GM21737 (cell line): ENCODE data around the gene DENND10.
"Not testable (repeated sequence)": the region's sequence is repeated elsewhere in the genome, so short reads cannot be mapped to it uniquely, and the experiment has no call there.

Experiments
- ATAC-seq: cut with Tn5 transposase; IDR thresholded peaks from one replicate; pipeline ENCODE4 v1.9.1; 2021; ENCODE audit warnings: mild to moderate bottlenecking, moderate library complexity; ENCODE audit not compliant: unreplicated experiment

DENND10 gene

GRCh38 chr10:119096641-119097415, 7.1 kb upstream of the DENND10 start:
- not testable (repeated sequence) for ATAC-seq

GRCh38 chr10:119098576-119098975, 5.3 kb upstream of the DENND10 start:
- ATAC-seq = no peak

DNA sequence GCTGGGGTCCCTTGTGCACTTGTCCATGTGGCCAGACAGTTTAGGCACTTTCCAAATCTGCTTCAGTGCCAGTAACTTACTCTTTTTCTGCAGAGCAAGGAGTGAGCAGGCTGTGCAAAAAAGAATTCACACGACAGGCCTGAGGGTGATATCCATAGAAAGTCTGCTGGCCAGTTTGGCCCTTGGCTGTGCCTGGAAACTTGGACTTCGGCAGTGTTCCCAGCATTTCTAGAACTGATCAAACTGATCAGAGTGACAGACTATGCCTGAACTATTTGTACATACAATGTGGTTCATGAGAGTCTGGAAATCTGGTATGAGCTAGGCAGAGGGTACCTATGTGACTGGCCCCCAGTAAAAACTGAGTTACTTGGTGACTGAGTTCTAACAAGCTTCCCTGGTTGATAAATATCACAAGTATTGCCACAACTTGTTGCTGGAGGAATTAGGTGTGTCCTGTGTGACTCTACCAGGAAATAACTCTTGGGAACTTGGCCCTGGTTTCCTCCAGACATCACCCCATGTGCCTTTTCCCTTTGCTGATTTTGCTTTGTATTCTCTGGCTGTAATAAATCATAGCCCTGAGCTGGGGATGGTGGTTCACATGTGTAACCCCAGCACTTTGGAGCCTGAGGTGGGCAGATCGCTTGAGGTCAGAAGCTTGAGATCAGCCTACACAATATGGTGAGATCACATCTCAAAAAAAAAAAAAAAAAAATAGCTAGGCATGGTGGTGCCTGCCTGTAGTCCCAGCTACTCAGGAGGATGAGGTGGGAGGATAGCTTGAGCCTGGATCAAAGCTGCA, 3.3 kb upstream of the DENND10 start:
- no peak for ATAC-seq

DNA sequence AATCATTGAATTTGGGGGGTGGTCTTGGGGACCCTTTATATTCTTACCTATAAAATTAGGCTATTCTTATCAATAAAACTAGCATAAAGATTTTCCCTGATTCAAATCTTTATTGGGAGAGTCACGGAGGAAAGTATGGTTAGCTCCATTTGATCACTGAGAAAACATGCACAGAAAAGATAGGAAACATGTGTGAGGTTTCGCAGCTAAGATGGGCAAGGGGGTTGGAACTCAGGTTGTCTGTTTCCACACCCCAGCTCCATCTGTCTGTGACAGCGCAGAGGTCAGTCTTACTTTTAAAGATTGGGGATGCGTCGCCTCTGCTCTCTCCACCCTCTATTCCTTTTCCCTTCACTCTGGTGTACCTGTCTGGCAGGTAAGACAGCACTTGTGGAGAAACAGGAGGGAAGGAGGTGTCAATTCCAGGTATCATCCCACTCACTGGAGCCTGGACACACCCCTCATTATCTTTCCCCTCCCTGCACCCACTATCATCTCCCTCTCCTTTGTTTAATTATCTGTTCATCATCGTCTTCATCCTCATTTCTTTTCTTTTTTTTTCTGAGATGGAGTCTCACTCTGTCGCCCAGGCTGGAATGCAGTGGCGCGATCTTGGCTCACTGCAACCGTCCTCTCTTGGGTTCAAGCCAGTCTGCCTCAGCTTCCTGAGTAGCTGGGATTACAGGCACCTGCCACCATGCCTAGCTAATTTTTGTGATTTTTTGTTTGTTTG, 2.4 kb upstream of the DENND10 start:
- ATAC-seq = no peak

- no peak for ATAC-seq
These were observed 541 bp upstream of the DENND10 start for GRCh38 chr10:119103241-119103902.

DNA sequence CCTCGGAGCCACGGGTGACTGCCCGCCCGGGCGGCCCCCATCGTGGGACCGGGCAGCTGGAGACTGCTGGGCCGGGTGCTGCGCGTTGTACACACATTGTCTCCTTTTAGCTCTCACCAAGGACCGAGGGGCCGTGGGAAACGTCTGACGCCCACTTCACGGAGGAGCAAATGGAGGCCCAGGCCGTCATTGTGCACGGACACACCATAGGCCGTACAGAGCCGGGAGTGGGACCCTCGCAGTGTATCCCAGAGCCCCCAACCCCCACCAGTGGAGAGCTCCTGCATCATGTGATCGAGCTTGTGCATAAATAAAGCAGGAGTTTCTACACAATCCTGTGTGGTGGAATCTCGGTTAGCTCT, 722 bp downstream of the DENND10 start:
- peak; percentile 1 for ATAC-seq

- ATAC-seq = no peak
These were observed 1.2 kb downstream of the DENND10 start for GRCh38 chr10:119105155-119105554.

- ATAC-seq = not testable (repeated sequence)
These were observed 2.0 kb downstream of the DENND10 start for GRCh38 chr10:119105899-119106298.

GRCh38 chr10:119107106-119107505, 3.2 kb downstream of the DENND10 start:
- ATAC-seq = not testable (repeated sequence)

DNA sequence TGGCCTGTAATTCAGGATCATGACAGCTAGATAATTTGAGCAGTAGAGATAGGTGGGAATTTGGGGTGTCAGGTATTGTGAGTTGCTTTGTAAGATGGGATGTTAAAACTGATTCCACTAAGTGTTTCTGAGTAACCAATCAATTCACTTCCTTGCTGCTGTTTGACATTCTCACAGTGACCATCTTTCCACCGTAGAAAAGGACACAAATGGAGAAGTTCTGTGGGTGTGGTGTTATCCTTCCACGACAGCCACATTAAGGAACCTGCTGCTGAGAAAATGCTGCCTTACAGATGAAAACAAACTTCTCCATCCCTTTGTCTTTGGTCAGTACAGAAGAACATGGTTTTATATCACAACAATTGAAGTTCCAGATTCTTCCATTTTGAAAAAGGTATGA, 3.9 kb downstream of the DENND10 start:
- not testable (repeated sequence) for ATAC-seq

DNA sequence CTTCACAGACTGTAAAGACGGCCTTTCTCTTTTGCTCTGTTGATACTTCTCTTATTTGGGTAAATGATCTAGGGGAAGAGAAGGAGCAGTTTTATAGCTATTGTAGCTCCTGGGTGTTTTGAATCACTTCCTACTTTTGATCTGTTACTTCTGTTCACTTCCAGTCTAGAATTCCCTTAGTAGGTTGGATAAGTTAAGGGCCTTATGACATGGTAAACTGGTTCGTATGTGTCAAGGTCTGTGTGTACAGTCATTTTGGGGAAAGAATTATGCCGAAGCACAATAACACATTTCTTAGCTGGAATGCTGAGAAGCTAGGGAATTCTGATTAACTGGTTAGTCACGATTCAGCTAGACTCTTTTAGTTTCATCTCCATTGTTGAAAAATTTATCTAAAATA, 8.1 kb downstream of the DENND10 start:
- ATAC-seq = no peak

- ATAC-seq = no peak
These were observed 10.1 kb downstream of the DENND10 start for GRCh38 chr10:119113751-119114732.

- no peak for ATAC-seq
These were observed 12.0 kb downstream of the DENND10 start for GRCh38 chr10:119115926-119116325.

DNA sequence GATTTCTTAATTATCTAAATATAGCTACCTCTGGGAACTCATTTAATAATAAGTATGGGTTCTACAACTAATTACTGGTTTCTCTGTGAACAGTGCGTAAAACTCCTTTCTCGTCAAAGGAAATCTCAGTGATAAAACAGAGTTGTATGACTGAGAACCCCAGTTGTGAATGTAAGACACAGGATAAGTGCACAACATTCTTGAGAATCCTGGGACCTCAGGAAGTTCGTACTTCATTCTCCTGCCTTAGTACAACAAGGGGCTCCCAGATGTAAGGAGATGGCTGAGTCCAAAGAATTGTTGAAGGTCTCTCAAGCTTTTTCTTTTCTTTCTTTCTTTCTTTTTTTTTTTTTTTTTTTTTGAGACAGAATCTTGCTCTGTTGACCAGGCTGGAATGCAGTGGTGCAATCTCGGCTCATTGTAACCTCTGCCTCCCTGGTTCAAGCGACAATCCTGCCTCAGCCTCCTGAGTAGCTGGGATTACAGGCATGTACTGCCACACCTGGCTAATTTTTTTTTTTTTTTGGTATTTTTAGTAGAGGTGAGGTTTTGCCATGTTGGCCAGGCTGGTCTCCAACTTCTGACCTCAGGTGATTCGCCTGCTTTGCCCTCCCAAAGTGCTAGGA, 12.5 kb downstream of the DENND10 start:
- no peak for ATAC-seq

GRCh38 chr10:119118231-119118630, 14.3 kb downstream of the DENND10 start:
- no peak for ATAC-seq

DNA sequence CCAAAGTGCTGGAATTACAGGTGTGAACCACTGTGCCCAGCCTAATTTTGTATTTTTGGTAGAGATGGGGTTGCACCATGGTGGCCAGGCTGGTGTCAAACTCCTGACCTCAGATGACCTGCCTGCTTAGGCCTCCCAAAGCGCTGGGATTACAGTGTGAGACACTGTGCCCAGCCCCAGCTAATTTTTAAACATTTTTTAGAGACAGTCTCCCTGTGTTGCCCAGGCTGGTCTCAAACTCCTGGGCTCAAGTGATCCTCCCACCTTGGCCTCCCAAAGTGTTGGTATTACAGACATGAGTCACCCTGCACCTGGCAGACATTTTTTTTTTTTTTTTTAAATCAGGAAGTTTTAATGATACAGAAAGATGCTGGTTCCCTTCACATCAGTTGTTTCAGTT, 15.5 kb downstream of the DENND10 start:
- ATAC-seq = no peak

DNA sequence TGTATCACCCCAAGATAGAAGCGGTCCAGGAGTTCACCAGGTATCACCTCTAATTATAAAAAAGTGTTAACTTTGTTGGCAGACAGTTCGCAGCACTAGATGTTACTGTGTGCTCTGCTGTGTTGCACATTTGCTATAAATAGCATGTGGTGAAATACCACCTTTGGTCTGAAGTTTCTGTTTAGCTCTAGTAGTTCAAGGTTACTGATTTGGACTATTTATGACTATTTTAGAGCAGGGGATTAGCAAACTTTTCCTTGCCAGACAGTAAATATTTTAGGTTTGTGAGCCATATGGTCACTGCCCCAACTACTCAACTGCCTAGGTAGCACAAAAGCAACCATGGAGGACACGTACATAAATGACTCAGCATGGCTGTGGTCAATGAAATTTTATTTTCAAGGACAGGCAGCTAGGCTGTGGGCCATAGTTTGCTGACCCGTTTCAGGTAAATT, 16.5 kb downstream of the DENND10 start:
- ATAC-seq = peak; percentile 87

- ATAC-seq = no peak
These were observed 17.0 kb downstream of the DENND10 start for GRCh38 chr10:119120875-119121274.

DNA sequence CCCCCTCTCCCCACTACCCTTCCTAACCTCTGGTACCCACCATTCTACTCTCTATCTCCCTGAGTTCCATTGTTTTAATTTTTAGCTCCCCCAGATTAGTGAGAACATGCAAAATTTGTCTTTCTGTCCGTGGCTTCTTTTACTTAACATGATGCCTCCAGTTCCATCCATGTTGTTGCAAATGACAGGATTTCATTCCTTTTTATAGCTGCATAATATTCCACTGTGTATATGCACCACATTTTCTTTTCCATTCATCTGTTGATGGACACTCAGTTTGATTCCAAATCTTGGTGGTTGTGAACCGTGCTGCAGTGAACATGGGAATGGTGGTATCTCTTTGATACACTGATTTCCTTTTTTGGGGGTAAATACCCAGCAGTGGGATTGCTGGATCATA, 22.0 kb downstream of the DENND10 start:
- no peak for ATAC-seq
